Astrocyte (in vitro differentiated cells and primary cell): Measurements from ENCODE around the gene NME2. TPM values are rescaled to one million over a fixed set of nuclear protein-coding genes. Genes with fewer than 3 reads are reported as not detected.

Source experiments
- DNase-seq: peaks from one replicate; pipeline ENCODE4 v3.0.0-alpha.2; 2010; ENCODE audit warnings: low read depth
- FAIRE-seq: peaks from 2 replicates; lab custom pipeline; 2011; peaks lifted over from hg19 to GRCh38; lab: Jason Lieb, UNC
- H2AFZ ChIP-seq: 2 replicates; pipeline ENCODE4 v1.6.0; 2012; ENCODE audit warnings: low read depth, low read length, inconsistent platforms
- H3K27ac ChIP-seq: 2 replicates; pipeline ENCODE4 v1.5.1; 2011; ENCODE audit warnings: low read depth, low read length, inconsistent platforms
- H3K27me3 ChIP-seq: 2 replicates; pipeline ENCODE4 v1.6.0; 2011; ENCODE audit warnings: low read length, inconsistent platforms; ENCODE audit not compliant: insufficient read depth
- H3K36me3 ChIP-seq: 2 replicates; pipeline ENCODE4 v1.5.1; 2011; ENCODE audit warnings: low read length, inconsistent platforms; ENCODE audit not compliant: insufficient read depth
- H3K4me1 ChIP-seq: 2 replicates; pipeline ENCODE4 v1.5.1; 2011; ENCODE audit warnings: low read length, inconsistent platforms; ENCODE audit not compliant: insufficient read depth
- H3K4me2 ChIP-seq: 2 replicates; pipeline ENCODE4 v1.6.0; 2012; ENCODE audit warnings: low read length, inconsistent platforms
- H3K4me3 ChIP-seq: 2 replicates; pipeline ENCODE4 v1.5.1; 2011; ENCODE audit warnings: low read depth, mild to moderate bottlenecking, low read length, inconsistent platforms; ENCODE audit not compliant: insufficient read depth
- H3K79me2 ChIP-seq: 2 replicates; pipeline ENCODE4 v1.6.0; 2012; ENCODE audit warnings: mild to moderate bottlenecking, low read length, inconsistent platforms; ENCODE audit not compliant: insufficient read depth
- H3K9ac ChIP-seq: 2 replicates; pipeline ENCODE4 v1.6.0; 2012; ENCODE audit warnings: mild to moderate bottlenecking, low read length, inconsistent platforms
- H3K9me3 ChIP-seq: 2 replicates; pipeline ENCODE4 v1.5.1; 2012; ENCODE audit warnings: low read depth, mild to moderate bottlenecking, low read length, inconsistent platforms; ENCODE audit not compliant: insufficient read depth
- H4K20me1 ChIP-seq: 2 replicates; pipeline ENCODE4 v1.6.0; 2012; ENCODE audit warnings: low read length, inconsistent platforms; ENCODE audit not compliant: insufficient read depth
- H3K27ac Mint-ChIP-seq: one replicate; pipeline ENCODE4 v1.8.0; 2021; ENCODE audit warnings: mild to moderate bottlenecking, mixed read lengths; ENCODE audit not compliant: unreplicated experiment
- H3K27me3 Mint-ChIP-seq: one replicate; pipeline ENCODE4 v1.8.0; 2021; ENCODE audit warnings: low read depth, mixed read lengths; ENCODE audit not compliant: unreplicated experiment
- H3K36me3 Mint-ChIP-seq: one replicate; pipeline ENCODE4 v1.8.0; 2021; ENCODE audit warnings: low read depth, mixed read lengths; ENCODE audit not compliant: unreplicated experiment
- H3K4me1 Mint-ChIP-seq: one replicate; pipeline ENCODE4 v1.8.0; 2021; ENCODE audit warnings: low read depth, mixed read lengths; ENCODE audit not compliant: unreplicated experiment
- H3K4me3 Mint-ChIP-seq: one replicate; pipeline ENCODE4 v1.8.0; 2021; ENCODE audit warnings: mild to moderate bottlenecking, moderate library complexity, mixed read lengths; ENCODE audit not compliant: unreplicated experiment
- H3K9me3 Mint-ChIP-seq: one replicate; pipeline ENCODE4 v1.8.0; 2021; ENCODE audit warnings: mild to moderate bottlenecking, mixed read lengths; ENCODE audit not compliant: unreplicated experiment
- EZH2 ChIP-seq: IDR thresholded peaks from 2 replicates; pipeline ENCODE4 v1.6.1; 2012; ENCODE audit warnings: mild to moderate bottlenecking, low read length, inconsistent platforms; ENCODE audit not compliant: insufficient read depth
- total RNA-seq: library from RNA; stranded (reverse); gene quantifications from 2 replicates; pipeline ENCODE4 v1.2.1, GENCODE V29; 2021
- TF ChIP-seq, protein P1 (sequence below): IDR thresholded peaks from 2 replicates; pipeline ENCODE4 v1.5.1; 2011; ENCODE audit warnings: low read depth, mild to moderate bottlenecking, inconsistent platforms, low read length, moderate library complexity; ENCODE audit not compliant: insufficient read depth

NME2 gene
- total RNA-seq, 1 donor from 2014 or later: 894 TPM

DNA sequence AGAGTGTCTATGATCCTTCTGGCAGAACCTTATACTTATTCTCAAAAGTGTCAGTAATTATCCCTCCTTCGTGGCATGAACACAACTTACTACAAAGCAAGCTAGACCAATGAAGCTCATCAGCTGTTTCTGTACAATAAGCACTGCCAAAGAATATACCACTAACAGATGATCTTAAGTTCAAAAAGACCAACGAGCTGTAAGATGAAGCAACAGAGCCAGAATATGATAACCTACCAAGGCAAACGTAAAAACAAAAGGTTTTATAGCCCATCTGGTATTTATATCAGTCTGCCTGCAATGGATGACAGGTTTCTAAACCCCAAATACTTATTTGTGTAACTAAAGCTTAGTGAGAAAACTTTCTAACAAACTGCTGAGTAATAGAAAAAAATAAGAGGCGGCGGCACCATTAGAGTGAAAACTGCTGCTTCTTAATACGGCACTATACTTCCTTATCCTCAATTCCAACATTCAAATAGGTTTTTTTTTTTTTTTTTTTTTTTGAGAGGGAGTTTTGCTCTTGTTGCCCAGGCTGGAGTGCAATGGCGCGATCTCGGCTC is 22.1 kb downstream of the NME2 start:
- Mint-ChIP-seq H3K4me3 (no peak overlapping the region), H3K36me3 (peaks cover 13% of the 10 kb centered on the region), H3K27me3 (no peaks in the 10 kb centered on the region), H3K27ac (no peak overlapping the region), H3K4me1 (peaks cover 2% of the 10 kb centered on the region), H3K9me3 (no peaks in the 10 kb centered on the region)
- TF ChIP-seq, protein P1, sequence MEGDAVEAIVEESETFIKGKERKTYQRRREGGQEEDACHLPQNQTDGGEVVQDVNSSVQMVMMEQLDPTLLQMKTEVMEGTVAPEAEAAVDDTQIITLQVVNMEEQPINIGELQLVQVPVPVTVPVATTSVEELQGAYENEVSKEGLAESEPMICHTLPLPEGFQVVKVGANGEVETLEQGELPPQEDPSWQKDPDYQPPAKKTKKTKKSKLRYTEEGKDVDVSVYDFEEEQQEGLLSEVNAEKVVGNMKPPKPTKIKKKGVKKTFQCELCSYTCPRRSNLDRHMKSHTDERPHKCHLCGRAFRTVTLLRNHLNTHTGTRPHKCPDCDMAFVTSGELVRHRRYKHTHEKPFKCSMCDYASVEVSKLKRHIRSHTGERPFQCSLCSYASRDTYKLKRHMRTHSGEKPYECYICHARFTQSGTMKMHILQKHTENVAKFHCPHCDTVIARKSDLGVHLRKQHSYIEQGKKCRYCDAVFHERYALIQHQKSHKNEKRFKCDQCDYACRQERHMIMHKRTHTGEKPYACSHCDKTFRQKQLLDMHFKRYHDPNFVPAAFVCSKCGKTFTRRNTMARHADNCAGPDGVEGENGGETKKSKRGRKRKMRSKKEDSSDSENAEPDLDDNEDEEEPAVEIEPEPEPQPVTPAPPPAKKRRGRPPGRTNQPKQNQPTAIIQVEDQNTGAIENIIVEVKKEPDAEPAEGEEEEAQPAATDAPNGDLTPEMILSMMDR: no peak
- TF ChIP-seq EZH2: no peak
- Histone ChIP-seq H3K79me2 (no peaks in the 10 kb centered on the region), H4K20me1 (no peaks in the 10 kb centered on the region), H3K9ac (no peak overlapping the region), H3K4me3 (no peak overlapping the region), H3K36me3 (peaks cover 27% of the 10 kb centered on the region), H3K4me1 (no peaks in the 10 kb centered on the region), H3K27me3 (no peaks in the 10 kb centered on the region), H3K4me2 (no peak overlapping the region), H3K27ac (no peak overlapping the region), H3K9me3 (no peaks in the 10 kb centered on the region), H2AFZ (no peak overlapping the region)
- FAIRE-seq: no peak
- no peak for DNase-seq

DNA sequence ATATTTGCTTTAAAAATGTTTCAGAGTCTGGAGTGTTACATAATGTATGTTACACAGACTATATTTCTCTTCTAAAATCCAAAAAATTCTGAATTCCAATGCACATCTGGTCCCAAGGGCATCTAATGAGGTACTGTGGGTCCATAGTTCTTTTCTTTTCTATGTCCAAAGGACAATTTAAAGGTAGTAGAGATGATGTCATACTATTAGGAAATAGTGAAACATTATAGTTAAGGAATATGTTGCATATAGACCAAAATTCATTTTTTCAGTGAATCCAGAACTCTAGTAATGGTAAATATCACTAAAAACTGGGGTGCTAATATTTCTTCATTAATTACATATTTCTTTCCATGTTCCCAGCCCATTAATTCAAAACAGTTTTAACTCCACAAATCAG is 23.0 kb downstream of the NME2 start:
- Histone ChIP-seq H3K79me2 (no peaks in the 10 kb centered on the region), H3K4me1 (no peaks in the 10 kb centered on the region), H3K9me3 (no peaks in the 10 kb centered on the region), H4K20me1 (no peaks in the 10 kb centered on the region), H3K27me3 (no peaks in the 10 kb centered on the region), H3K4me3 (no peak overlapping the region), H3K4me2 (no peak overlapping the region), H3K9ac (no peak overlapping the region), H3K27ac (no peak overlapping the region), H2AFZ (no peak overlapping the region), H3K36me3 (peaks cover 27% of the 10 kb centered on the region)
- Mint-ChIP-seq H3K4me1 (peaks cover 2% of the 10 kb centered on the region), H3K27me3 (no peaks in the 10 kb centered on the region), H3K36me3 (peaks cover 15% of the 10 kb centered on the region), H3K9me3 (no peaks in the 10 kb centered on the region), H3K4me3 (no peak overlapping the region), H3K27ac (no peak overlapping the region)
- FAIRE-seq: no peak
- TF ChIP-seq, protein P1: no peak
- TF ChIP-seq EZH2: no peak
- DNase-seq: no peak

DNA sequence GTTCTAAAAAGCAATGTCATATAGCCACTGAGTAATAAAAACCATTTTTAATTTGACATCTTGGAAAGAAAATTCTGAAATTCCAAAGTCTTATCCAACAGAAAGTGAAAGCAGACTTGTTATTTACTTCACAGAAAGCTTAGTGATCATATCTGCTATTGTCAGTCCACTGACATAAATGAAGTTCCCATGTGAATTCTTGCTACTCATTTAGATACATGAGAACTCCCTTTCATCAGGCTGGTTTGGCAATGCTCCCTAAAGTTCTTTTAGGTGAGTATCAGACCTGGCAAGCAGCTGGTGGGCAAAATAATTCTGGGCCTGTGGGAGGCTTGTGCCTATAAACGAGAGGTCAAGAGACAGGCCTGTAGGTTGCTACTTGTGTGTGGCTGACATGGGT is 23.4 kb downstream of the NME2 start:
- no peak overlapping the region for H3K4me2 ChIP-seq
- Mint-ChIP-seq H3K4me3 (no peak overlapping the region), H3K36me3 (peaks cover 11% of the 10 kb centered on the region), H3K27me3 (no peaks in the 10 kb centered on the region), H3K9me3 (no peaks in the 10 kb centered on the region), H3K4me1 (peaks cover 2% of the 10 kb centered on the region), H3K27ac (no peak overlapping the region)
- H3K79me2 ChIP-seq: no peaks in the 10 kb centered on the region
- DNase-seq: no peak
- H4K20me1 ChIP-seq: no peaks in the 10 kb centered on the region
- peaks cover 27% of the 10 kb centered on the region for H3K36me3 ChIP-seq
- H3K27me3 ChIP-seq: no peaks in the 10 kb centered on the region
- H2AFZ ChIP-seq: no peak overlapping the region
- FAIRE-seq: no peak
- no peaks in the 10 kb centered on the region for H3K4me1 ChIP-seq
- H3K9me3 ChIP-seq: no peaks in the 10 kb centered on the region
- no peak overlapping the region for H3K9ac ChIP-seq
- no peak overlapping the region for H3K27ac ChIP-seq
- TF ChIP-seq, protein P1: no peak
- no peak for TF ChIP-seq EZH2
- H3K4me3 ChIP-seq: no peak overlapping the region
